Duodenal mucosa (tissue), 2 donors: ENCODE results near the gene SPA17.
A peak's percentile ranks its signal among the peaks of the same experiment; 100 is the strongest.

Source experiments
- H3K27ac ChIP-seq: one replicate; pipeline ENCODE4 v1.7.0; 2013; ENCODE audit warnings: low read depth, low read length
- H3K27me3 ChIP-seq, 2 donors: one replicate each; pipeline ENCODE4 v1.7.0; 2013; ENCODE audit warnings: low read length in 2 of 2, control low read depth in 1 of 2; ENCODE audit not compliant: insufficient read depth in 2 of 2, control insufficient read depth in 1 of 2
- H3K36me3 ChIP-seq, 2 donors: one replicate each; pipeline ENCODE4 v1.7.0; 2013; ENCODE audit warnings: low read length in 2 of 2, control low read depth in 1 of 2; ENCODE audit not compliant: insufficient read depth in 2 of 2, control insufficient read depth in 1 of 2
- H3K4me1 ChIP-seq, 2 donors: one replicate each; pipeline ENCODE4 v1.7.0; 2013; ENCODE audit warnings: low read length in 2 of 2, control low read depth in 1 of 2; ENCODE audit not compliant: insufficient read depth in 2 of 2, control insufficient read depth in 1 of 2
- H3K4me3 ChIP-seq, 2 donors: one replicate each; pipeline ENCODE4 v1.7.0; 2013; ENCODE audit warnings: low read length in 2 of 2, low read depth in 1 of 2
- H3K9ac ChIP-seq, 2 donors: one replicate each; pipeline ENCODE4 v1.7.0; 2013; ENCODE audit warnings: low read length in 2 of 2, low read depth in 1 of 2
- H3K9me3 ChIP-seq, 2 donors: one replicate each; pipeline ENCODE4 v1.7.0; 2013; ENCODE audit warnings: low read length in 2 of 2, control low read depth in 1 of 2; ENCODE audit not compliant: control insufficient read depth in 1 of 2

Gene SPA17

DNA sequence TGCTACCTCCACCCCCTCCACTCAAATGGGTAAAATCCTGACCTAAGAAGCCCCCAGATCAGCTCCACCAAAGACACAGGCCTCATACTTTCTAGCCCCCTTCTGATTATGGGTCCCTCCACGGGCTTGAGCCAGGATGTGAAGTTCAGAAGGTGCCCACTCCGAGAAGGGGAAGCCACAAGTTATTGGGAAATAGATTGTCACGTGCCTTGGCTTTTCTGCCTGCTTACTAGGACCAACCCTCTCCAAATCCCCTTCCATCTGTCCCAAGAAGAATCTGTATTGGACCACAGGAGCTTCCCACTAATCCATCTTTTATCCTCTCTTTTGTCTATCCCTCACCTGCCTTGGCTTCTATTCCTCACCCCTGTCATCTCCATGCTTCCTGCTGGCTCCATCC, 63.0 kb downstream of the SPA17 start:
- Histone ChIP-seq H3K9me3 (no peaks in the 10 kb centered on the region), H3K4me3 (no peak overlapping the region), H3K9ac (no peak overlapping the region), H3K4me1 (peaks cover 15 to 17% of the 10 kb centered on the region in 2 donors), H3K27ac (no peak overlapping the region), H3K36me3 (no peaks in the 10 kb centered on the region), H3K27me3 (peaks cover 30 to 31% of the 10 kb centered on the region in 2 donors)

DNA sequence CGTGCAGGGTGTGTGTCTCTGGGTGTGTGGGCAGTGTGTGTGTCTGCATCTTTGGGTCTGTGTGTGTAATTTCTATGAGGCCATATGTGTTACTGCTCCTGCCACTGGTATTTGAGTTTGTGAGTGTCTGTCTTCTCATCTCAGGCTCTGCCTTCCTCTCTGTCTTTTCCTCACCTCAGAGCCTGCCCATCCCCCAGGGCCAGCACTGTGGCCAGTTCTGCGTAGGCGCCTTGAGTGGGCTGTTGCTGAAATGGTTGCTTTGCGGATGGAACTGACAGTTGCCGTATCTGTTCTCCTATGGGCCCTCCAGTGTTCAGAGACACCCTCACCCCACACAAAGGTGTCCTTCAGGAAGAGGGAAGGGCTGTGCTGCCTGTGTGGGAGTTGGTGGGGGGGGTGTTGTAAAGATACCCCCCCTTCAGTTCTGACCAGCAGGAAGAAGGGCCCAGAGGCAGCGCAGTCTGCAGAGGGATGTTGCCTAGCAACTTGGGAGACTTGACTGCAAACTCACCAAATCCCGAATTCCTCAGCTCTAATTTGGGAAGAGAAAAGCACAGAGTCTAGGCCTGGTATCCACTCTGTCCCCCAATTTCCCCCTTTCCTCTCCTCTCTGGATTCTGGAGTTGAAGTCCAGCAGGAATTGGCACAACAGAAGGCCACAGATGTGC, 64.1 kb downstream of the SPA17 start:
- H3K27ac ChIP-seq, result no peak overlapping the region
- H3K4me1 ChIP-seq, result peaks cover 15 to 17% of the 10 kb centered on the region in 2 donors
- H3K9ac ChIP-seq, result no peak overlapping the region
- peaks cover 37 to 40% of the 10 kb centered on the region in 2 donors for H3K27me3 ChIP-seq
- H3K4me3 ChIP-seq, result no peak overlapping the region
- H3K36me3 ChIP-seq, result no peaks in the 10 kb centered on the region
- no peaks in the 10 kb centered on the region for H3K9me3 ChIP-seq

DNA sequence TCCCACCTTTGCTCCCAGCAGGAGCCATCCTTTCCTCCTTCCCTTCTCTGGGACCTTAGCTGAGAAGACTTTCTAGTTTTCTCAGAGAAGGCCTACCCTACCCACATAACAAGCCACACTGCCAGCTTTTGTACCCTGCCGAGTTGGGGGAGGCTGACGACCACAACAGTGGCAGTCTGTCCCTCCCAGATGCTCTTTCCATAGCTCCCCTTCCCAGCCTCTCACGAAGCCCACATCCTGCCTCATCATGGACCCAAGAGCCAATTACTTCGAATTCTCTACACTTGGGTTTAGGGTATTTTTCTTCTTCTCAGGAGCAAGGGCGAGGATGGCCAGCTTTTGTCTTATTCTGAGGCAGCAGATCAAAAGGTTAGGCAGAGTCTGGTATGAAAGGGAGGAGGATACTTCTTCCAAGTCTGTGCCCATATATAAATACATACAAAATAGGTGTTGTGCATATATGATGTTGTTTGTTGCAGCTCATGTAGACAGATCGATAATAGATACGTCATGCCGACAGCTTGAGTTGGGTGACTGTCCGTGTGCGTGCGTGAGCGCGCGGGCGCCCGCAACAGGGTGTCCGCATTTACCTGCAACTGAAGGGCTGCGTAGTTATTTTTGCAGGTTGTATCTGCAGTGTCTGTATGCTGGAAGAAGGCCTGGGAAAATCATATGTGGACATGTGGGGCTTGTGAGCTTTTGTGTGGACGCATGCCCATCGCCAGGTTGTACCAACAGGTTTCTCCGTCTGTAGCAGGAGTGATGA, 65.2 kb downstream of the SPA17 start:
- peaks cover 15 to 17% of the 10 kb centered on the region in 2 donors for H3K4me1 ChIP-seq
- H3K9me3 ChIP-seq, result no peaks in the 10 kb centered on the region
- H3K4me3 ChIP-seq, result peak overlapping the region; percentile 63 to 70
- no peak overlapping the region for H3K27ac ChIP-seq
- peaks cover 39 to 40% of the 10 kb centered on the region in 2 donors for H3K27me3 ChIP-seq
- no peaks in the 10 kb centered on the region for H3K36me3 ChIP-seq
- H3K9ac ChIP-seq, result peak overlapping the region in 1 of 2 donors; percentile 35

DNA sequence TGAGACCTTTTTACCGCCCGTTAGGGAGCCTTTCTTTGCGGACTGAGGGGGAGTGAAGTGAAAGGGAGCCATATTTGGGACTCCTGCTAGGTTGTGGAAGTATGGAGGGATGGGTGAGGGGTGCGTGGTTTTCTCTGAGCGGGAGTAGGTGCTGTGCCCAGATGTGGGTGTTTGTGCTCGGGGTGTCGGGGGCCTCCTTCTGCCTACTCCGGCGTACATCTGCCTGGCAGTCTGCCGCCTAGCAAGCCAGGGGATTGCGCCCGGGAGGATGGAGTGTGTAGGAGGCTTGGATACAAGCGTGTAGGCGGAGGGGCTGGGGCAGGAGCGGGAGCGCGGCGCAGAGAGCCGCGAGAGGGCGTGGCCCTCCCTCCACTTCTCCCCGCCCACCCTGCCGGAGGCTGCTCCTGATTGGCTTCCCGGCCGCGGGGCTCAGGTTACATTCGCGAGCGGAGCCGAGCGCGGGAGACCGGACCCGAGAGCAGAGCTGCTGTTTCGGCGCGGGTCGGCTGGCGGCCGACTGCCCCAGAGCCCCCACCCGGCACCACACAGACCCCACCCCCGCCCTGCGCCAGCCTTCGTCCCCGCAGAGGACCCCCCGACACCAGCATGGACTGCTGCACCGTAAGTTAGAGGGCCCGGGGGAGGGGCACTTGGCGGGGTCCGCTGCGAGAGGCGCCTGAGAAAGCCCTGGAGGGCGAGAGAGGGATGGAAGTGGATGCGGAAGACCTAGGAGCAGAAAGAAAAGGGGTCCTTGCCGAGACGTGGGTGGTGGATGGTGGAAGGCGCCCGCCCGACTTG, 66.0 kb downstream of the SPA17 start, which contains the start of gene NRGN:
Gene NRGN (plus strand): TSS at position 464 of the 798 bp plus-strand sequence. CDS start 143 bp downstream, at position 607.
- Histone ChIP-seq H3K9me3 (no peaks in the 10 kb centered on the region), H3K27ac (no peak within 1 kb of the TSS), H3K9ac (peak within 1 kb of the TSS; percentile 35 to 38), H3K4me3 (peak within 1 kb of the TSS; percentile 63 to 70), H3K4me1 (peaks cover 15 to 17% of the 10 kb centered on the region in 2 donors), H3K36me3 (no peaks in the 10 kb centered on the region), H3K27me3 (peaks cover 36 to 40% of the 10 kb centered on the region in 2 donors)

DNA sequence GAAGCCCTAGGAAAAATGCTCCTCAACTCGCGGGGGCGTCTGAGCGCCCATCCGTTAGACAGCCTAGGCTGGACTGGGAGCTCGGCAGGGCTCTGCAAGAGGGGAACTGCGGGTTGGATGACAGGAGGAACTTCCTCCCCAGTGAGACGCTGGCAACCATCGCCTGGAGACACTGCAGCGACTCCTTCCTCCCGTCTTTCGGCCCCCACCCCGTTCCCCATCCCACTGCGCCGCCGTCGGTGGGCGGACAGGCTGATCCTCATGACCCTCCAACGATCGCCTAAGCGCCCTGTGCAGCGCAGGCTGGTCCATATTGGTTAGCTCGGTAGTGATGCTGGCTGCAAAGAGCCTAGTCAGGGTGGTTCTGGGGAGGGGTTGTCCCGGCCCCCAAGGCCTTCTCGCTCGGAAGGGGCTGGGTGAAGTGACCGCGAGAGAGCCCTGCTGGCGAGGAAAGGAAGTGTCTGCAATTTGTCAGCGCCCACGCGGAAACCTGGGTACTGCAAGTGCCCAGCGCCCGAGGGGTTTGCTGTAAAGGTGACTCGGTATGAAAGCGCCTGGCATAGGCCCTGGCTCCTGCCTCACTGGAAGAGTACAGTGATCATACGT, 66.7 kb downstream of the SPA17 start:
- Histone ChIP-seq H3K27me3 (peaks cover 36 to 40% of the 10 kb centered on the region in 2 donors), H3K4me3 (peak overlapping the region; percentile 63 to 70), H3K27ac (no peak overlapping the region), H3K4me1 (peaks cover 15 to 17% of the 10 kb centered on the region in 2 donors), H3K9ac (peak overlapping the region; percentile 19 to 38), H3K36me3 (no peaks in the 10 kb centered on the region), H3K9me3 (no peaks in the 10 kb centered on the region)

DNA sequence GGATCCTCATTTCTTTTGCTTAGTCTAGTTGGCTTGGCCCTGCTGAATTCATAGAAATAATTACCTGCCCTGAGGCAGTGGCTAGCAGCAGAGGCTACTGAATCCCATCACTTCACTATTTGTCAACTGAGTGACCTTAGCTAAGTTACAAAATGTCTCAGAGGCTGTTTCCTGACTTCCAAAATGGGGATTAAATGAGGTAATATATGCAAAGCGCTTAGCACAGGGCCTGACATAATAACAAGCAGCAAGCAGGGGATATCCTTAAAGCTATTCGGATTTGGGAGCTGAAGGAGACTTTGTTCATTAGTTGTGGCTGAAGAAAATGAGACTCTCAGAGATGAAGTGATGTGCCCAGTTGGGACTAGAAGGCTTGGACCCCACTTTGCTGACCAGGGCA, 68.9 kb downstream of the SPA17 start:
- Histone ChIP-seq H3K36me3 (no peaks in the 10 kb centered on the region), H3K4me3 (no peak overlapping the region), H3K9me3 (no peaks in the 10 kb centered on the region), H3K27me3 (peaks cover 34 to 35% of the 10 kb centered on the region in 2 donors), H3K9ac (no peak overlapping the region), H3K4me1 (peaks cover 15 to 28% of the 10 kb centered on the region in 2 donors), H3K27ac (no peak overlapping the region)

DNA sequence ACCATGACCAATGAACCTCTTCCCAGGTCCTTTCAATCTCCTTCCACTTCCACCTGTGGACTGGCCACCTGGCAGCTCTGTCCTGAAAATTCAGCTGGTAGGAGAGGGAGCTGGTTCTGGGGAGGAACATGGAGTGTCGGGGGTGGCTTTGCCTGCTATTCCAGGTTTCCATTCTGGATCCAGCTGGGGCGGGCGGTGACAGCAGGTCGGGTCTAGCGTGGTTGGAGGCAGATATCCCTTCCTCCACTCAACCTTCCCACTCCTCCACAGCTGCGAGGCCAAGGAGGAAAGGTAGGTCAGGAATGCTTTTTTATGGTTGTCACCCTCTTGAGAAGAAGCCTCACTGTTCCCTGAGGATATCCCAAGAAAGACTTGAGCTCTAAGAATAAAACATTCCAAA, 69.3 kb downstream of the SPA17 start:
- no peak overlapping the region for H3K27ac ChIP-seq
- H3K4me1 ChIP-seq, result peaks cover 15 to 28% of the 10 kb centered on the region in 2 donors
- H3K27me3 ChIP-seq, result peaks cover 30 to 34% of the 10 kb centered on the region in 2 donors
- H3K9ac ChIP-seq, result no peak overlapping the region
- no peaks in the 10 kb centered on the region for H3K36me3 ChIP-seq
- no peaks in the 10 kb centered on the region for H3K9me3 ChIP-seq
- no peak overlapping the region for H3K4me3 ChIP-seq

DNA sequence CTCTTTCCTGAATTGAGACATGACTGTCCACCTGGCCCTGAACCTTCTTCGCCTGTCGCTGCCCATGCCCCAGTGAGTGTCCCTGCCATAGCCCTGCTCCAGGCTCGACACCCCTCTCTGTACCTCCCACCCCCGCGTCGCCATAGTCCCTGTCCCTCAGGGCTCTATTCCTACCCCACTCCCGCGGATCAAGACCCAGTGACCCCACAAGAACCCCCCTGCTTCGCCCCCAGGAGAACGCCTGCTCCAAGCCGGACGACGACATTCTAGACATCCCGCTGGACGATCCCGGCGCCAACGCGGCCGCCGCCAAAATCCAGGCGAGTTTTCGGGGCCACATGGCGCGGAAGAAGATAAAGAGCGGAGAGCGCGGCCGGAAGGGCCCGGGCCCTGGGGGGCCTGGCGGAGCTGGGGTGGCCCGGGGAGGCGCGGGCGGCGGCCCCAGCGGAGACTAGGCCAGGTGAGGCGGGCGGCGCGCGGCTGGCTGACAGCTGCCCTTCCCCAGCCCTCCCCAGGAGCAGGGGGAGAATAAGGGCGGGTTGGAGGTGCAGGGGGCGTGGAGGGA, 71.6 kb downstream of the SPA17 start:
- Histone ChIP-seq H3K36me3 (no peaks in the 10 kb centered on the region), H3K27me3 (peaks cover 17 to 18% of the 10 kb centered on the region in 2 donors), H3K4me3 (peak overlapping the region; percentile 91 to 95), H3K9ac (no peak overlapping the region), H3K9me3 (no peaks in the 10 kb centered on the region), H3K27ac (no peak overlapping the region), H3K4me1 (peaks cover 12 to 23% of the 10 kb centered on the region in 2 donors)

DNA sequence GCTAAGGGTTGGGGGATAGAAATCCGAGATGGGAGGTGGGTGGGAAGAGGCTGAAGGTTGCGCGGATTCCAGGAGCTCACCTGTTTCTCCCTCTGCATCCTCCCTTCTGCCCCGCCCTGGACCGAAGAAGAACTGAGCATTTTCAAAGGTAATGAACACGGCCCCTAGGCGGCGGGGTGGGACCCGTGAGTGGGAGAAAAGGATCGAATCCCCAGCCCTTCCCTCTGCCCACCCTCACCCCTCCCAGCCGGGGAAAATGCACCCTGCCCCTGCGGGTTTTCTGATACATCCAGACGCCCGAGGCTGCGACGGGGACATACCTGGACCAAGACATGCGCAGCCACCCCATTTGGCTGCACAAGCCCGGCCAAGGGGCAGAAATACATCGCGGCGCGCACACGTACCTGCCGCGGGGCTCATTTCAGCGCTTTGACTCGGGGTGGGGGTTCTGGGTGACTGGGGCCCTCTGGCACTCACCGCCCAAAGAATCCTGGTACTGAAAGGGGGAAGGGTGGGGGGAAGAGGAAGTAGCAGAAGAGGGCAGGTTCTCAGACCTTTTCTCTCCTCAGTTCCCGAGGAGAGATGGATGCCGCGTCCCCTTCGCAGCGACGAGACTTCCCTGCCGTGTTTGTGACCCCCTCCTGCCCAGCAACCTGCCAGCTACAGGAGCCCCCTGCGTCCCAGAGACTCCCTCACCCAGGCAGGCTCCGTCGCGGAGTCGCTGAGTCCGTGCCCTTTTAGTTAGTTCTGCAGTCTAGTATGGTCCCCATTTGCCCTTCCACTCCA, 72.3 kb downstream of the SPA17 start:
- peaks cover 12 to 14% of the 10 kb centered on the region in 2 donors for H3K27me3 ChIP-seq
- peak overlapping the region; percentile 91 to 95 for H3K4me3 ChIP-seq
- no peaks in the 10 kb centered on the region for H3K9me3 ChIP-seq
- no peaks in the 10 kb centered on the region for H3K36me3 ChIP-seq
- peaks cover 7 to 17% of the 10 kb centered on the region in 2 donors for H3K4me1 ChIP-seq
- H3K9ac ChIP-seq, result peak overlapping the region; percentile 84 to 89
- peak overlapping the region; percentile 74 for H3K27ac ChIP-seq
